Measurements from ENCODE around the gene GLOD4. TPM values are rescaled to one million over a fixed set of nuclear protein-coding genes. Genes with fewer than 3 reads are reported as not detected.
"Not testable (repeated sequence)": the region's sequence is repeated elsewhere in the genome, so short reads cannot be mapped to it uniquely, and the experiment has no call there.

GLOD4 gene
- polyA plus RNA-seq, 6 donors from 2014 or later, result 68.9 to 83.9 (median 81.3) TPM

GRCh38 chr17:811051-811784 is 29.1 kb upstream of the GLOD4 start:
- no peak for ATAC-seq (ENCODE audit: low read depth in 2 of 2)
- H3K27ac Mint-ChIP-seq, result peak overlapping the region in 1 of 6 donors; percentile 56

GRCh38 chr17:807523-808294 is 25.6 kb upstream of the GLOD4 start:
- DNase-seq (no peak), ATAC-seq (ENCODE audit: low read depth in 2 of 2) (no peak)
- Mint-ChIP-seq H3K9me3 (peaks cover 0 to 3% (median 0%) of the 10 kb centered on the region in 7 donors), H3K27ac (no peak overlapping the region), H3K36me3 (no peaks in the 10 kb centered on the region), H3K27me3 (peaks cover 4 to 11% (median 6%) of the 10 kb centered on the region in 3 donors), H3K4me3 (no peak overlapping the region), H3K4me1 (no peaks in the 10 kb centered on the region)

More at GRCh38 chr17:811051-811784, 29.1 kb upstream of the GLOD4 start:
- H3K4me3 Mint-ChIP-seq, result no peak overlapping the region
- DNase-seq, result no peak
- no peaks in the 10 kb centered on the region for H3K4me1 Mint-ChIP-seq
- peaks cover 0 to 3% (median 0%) of the 10 kb centered on the region in 7 donors for H3K9me3 Mint-ChIP-seq
- no peaks in the 10 kb centered on the region for H3K36me3 Mint-ChIP-seq
- peaks cover 5 to 13% (median 9%) of the 10 kb centered on the region in 3 donors for H3K27me3 Mint-ChIP-seq

- H3K36me3 Mint-ChIP-seq, result no peaks in the 10 kb centered on the region
- ATAC-seq (ENCODE audit: low read depth in 2 of 2), result no peak
- H3K27me3 Mint-ChIP-seq, result peaks cover 0 to 4% (median 0%) of the 10 kb centered on the region in 3 donors
- no peak for DNase-seq
- no peak overlapping the region for H3K4me3 Mint-ChIP-seq
- H3K27ac Mint-ChIP-seq, result peak overlapping the region in 1 of 6 donors; percentile 61
- H3K9me3 Mint-ChIP-seq, result peaks cover 0 to 2% (median 0%) of the 10 kb centered on the region in 7 donors
- no peaks in the 10 kb centered on the region for H3K4me1 Mint-ChIP-seq
These were observed 24.9 kb upstream of the GLOD4 start for GRCh38 chr17:806781-807522.

- DNase-seq, result no peak
- H3K9me3 Mint-ChIP-seq, result peaks cover 0 to 2% (median 0%) of the 10 kb centered on the region in 7 donors
- ATAC-seq (ENCODE audit: low read depth in 2 of 2), result no peak
- H3K27ac Mint-ChIP-seq, result no peak overlapping the region
- no peak overlapping the region for H3K4me3 Mint-ChIP-seq
- H3K27me3 Mint-ChIP-seq, result peaks cover 0 to 4% (median 0%) of the 10 kb centered on the region in 3 donors
- H3K36me3 Mint-ChIP-seq, result no peaks in the 10 kb centered on the region
- H3K4me1 Mint-ChIP-seq, result no peaks in the 10 kb centered on the region
These were observed 24.3 kb upstream of the GLOD4 start for GRCh38 chr17:806346-806745.

GRCh38 chr17:805886-806285 is 23.8 kb upstream of the GLOD4 start:
- not testable (repeated sequence) for DNase-seq; H3K9me3 Mint-ChIP-seq; ATAC-seq (ENCODE audit: low read depth in 2 of 2); H3K27me3 Mint-ChIP-seq; H3K36me3 Mint-ChIP-seq; H3K4me3 Mint-ChIP-seq; H3K4me1 Mint-ChIP-seq; H3K27ac Mint-ChIP-seq

- peak overlapping the region in 1 of 6 donors; percentile 54 for H3K27ac Mint-ChIP-seq
- ATAC-seq (ENCODE audit: low read depth in 2 of 2) (no peak), DNase-seq (no peak)
- H3K9me3 Mint-ChIP-seq, result no peaks in the 10 kb centered on the region
- no peak overlapping the region for H3K4me3 Mint-ChIP-seq
- no peaks in the 10 kb centered on the region for H3K4me1 Mint-ChIP-seq
- H3K36me3 Mint-ChIP-seq, result no peaks in the 10 kb centered on the region
- H3K27me3 Mint-ChIP-seq, result peaks cover 0 to 4% (median 0%) of the 10 kb centered on the region in 3 donors
These were observed 22.7 kb upstream of the GLOD4 start for GRCh38 chr17:804541-805435.

GRCh38 chr17:802901-803881 is 21.1 kb upstream of the GLOD4 start:
- Mint-ChIP-seq H3K27ac (peak overlapping the region in 1 of 6 donors; percentile 41), H3K4me3 (peak overlapping the region in 1 of 8 donors; percentile 47), H3K9me3 (no peaks in the 10 kb centered on the region), H3K4me1 (no peaks in the 10 kb centered on the region), H3K36me3 (no peaks in the 10 kb centered on the region), H3K27me3 (no peaks in the 10 kb centered on the region)
- DNase-seq (no peak), ATAC-seq (ENCODE audit: low read depth in 2 of 2) (no peak)

- ATAC-seq (ENCODE audit: low read depth in 2 of 2), result no peak
- H3K4me1 Mint-ChIP-seq, result no peaks in the 10 kb centered on the region
- no peak overlapping the region for H3K4me3 Mint-ChIP-seq
- H3K27me3 Mint-ChIP-seq, result no peaks in the 10 kb centered on the region
- no peak overlapping the region for H3K27ac Mint-ChIP-seq
- no peaks in the 10 kb centered on the region for H3K36me3 Mint-ChIP-seq
- no peaks in the 10 kb centered on the region for H3K9me3 Mint-ChIP-seq
- DNase-seq, result no peak
These were observed 20.4 kb upstream of the GLOD4 start for GRCh38 chr17:802481-802880.

GRCh38 chr17:801660-802059 is 19.6 kb upstream of the GLOD4 start:
- ATAC-seq (ENCODE audit: low read depth in 2 of 2) (no peak), DNase-seq (no peak)
- H3K4me3 Mint-ChIP-seq, result no peak overlapping the region
- peaks cover 0 to 2% (median 0%) of the 10 kb centered on the region in 3 donors for H3K4me1 Mint-ChIP-seq
- H3K27ac Mint-ChIP-seq, result no peak overlapping the region
- no peaks in the 10 kb centered on the region for H3K36me3 Mint-ChIP-seq
- H3K9me3 Mint-ChIP-seq, result no peaks in the 10 kb centered on the region
- no peaks in the 10 kb centered on the region for H3K27me3 Mint-ChIP-seq

- Mint-ChIP-seq H3K36me3 (no peaks in the 10 kb centered on the region), H3K4me3 (no peak overlapping the region), H3K27ac (peak overlapping the region in 1 of 6 donors; percentile 47), H3K9me3 (no peaks in the 10 kb centered on the region), H3K27me3 (no peaks in the 10 kb centered on the region), H3K4me1 (peaks cover 0 to 3% (median 0%) of the 10 kb centered on the region in 3 donors)
- ATAC-seq (ENCODE audit: low read depth in 2 of 2) (no peak), DNase-seq (no peak)
These were observed 18.6 kb upstream of the GLOD4 start for GRCh38 chr17:800446-801242.

GRCh38 chr17:799261-799660 is 17.2 kb upstream of the GLOD4 start:
- H3K9me3 Mint-ChIP-seq, result no peaks in the 10 kb centered on the region
- H3K4me3 Mint-ChIP-seq, result no peak overlapping the region
- ATAC-seq (ENCODE audit: low read depth in 2 of 2) (no peak), DNase-seq (no peak)
- H3K4me1 Mint-ChIP-seq, result peaks cover 0 to 11% (median 5%) of the 10 kb centered on the region in 3 donors
- H3K27ac Mint-ChIP-seq, result no peak overlapping the region
- no peaks in the 10 kb centered on the region for H3K36me3 Mint-ChIP-seq
- no peaks in the 10 kb centered on the region for H3K27me3 Mint-ChIP-seq

All from naive B cell (primary cell).